C1 segment of cervical spinal cord (tissue), 14 donors: ENCODE measurements around the gene HOMER2.

Experiments used
- DNase-seq, 14 donors: peaks; one replicate each; lab custom pipeline; 2025; lab: John Stamatoyannopoulos, UW

HOMER2 gene

GRCh38 chr15:82803793-82804574 is 148.5 kb downstream of the HOMER2 start:
- no peak for DNase-seq

DNA sequence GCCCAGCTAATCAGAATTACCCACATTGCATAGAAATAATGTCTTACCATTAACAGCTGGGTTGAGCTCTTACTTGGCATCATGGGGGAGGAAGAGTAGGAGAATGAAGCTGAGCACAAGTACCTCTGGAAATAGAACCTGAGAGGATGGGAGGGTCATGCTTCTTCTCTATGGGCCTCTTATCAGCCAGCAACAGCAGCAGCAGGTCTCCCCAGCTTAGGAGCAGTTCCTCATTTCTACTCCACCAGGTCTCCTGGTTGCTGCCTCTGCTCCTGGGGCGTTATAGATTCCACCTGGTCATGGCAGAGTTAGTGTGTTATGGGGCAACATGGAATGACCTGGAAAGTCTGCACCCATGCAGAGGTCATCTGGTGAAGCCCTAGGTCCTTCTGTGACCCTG is 150.0 kb downstream of the HOMER2 start:
- no peak for DNase-seq

- no peak for DNase-seq
Measured at GRCh38 chr15:82799183-82799841, 153.2 kb downstream of the HOMER2 start.
